Renal cortical epithelial cell (primary cell): ENCODE data around the gene HMGCL. TPM values are rescaled to one million over a fixed set of nuclear protein-coding genes. Genes with fewer than 3 reads are reported as not detected.
A peak's percentile ranks its signal among the peaks of the same experiment; 100 is the strongest.

Experiments
- DNase-seq: peaks from one replicate; pipeline ENCODE4 v3.0.0-alpha.2; 2011; ENCODE audit warnings: low read depth
- total RNA-seq: library from RNA; depleted of rRNA; stranded (reverse); fragments of >200 nt; gene quantifications from 2 replicates; pipeline ENCODE4 v1.2.3, GENCODE V29; 2014

HMGCL gene
- total RNA-seq, 1 donor from 2014 or later = 63.7 TPM

- DNase-seq = no peak
Measured at GRCh38 chr1:23776217-23776616, 49.0 kb downstream of the HMGCL start.

GRCh38 chr1:23774174-23774880, 50.9 kb downstream of the HMGCL start:
- no peak for DNase-seq

GRCh38 chr1:23772854-23773242, 52.4 kb downstream of the HMGCL start:
- DNase-seq = no peak

GRCh38 chr1:23772049-23772853, 53.0 kb downstream of the HMGCL start:
- peak; percentile 74 for DNase-seq

- no peak for DNase-seq
Measured at GRCh38 chr1:23768733-23769132, 56.5 kb downstream of the HMGCL start.

- no peak for DNase-seq
Measured at GRCh38 chr1:23763041-23763577, 62.1 kb downstream of the HMGCL start.

- DNase-seq = no peak
Measured at GRCh38 chr1:23759277-23759676, 66.0 kb downstream of the HMGCL start.

GRCh38 chr1:23757812-23758211, 67.4 kb downstream of the HMGCL start:
- no peak for DNase-seq

GRCh38 chr1:23756676-23757075, 68.6 kb downstream of the HMGCL start:
- DNase-seq = peak; percentile 89

- DNase-seq = no peak
Measured at GRCh38 chr1:23752909-23753308, 72.3 kb downstream of the HMGCL start.

Other genes starting within 250 kb of the HMGCL start
- gene RPL11, start 133.6 kb downstream of the HMGCL start, total RNA-seq = 806 and 852 TPM in 2 replicates
- gene ELOA, start 82.0 kb downstream of the HMGCL start, total RNA-seq = 20.0 and 28.1 TPM in 2 replicates
- 40.5 and 40.8 TPM in 2 replicates for gene PITHD1, start 47.0 kb downstream of the HMGCL start, total RNA-seq
- gene LYPLA2, start 34.3 kb downstream of the HMGCL start, total RNA-seq = 111 and 150 TPM in 2 replicates
- 54.1 and 101 TPM in 2 replicates for gene GALE, start 24.7 kb downstream of the HMGCL start, total RNA-seq
- gene FUCA1, start 42.9 kb upstream of the HMGCL start, total RNA-seq = 153 and 245 TPM in 2 replicates
- not detected in 2 replicates for gene CNR2, start 87.9 kb upstream of the HMGCL start, total RNA-seq
- gene PNRC2, start 134.4 kb upstream of the HMGCL start, total RNA-seq = 212 and 277 TPM in 2 replicates
- 87.5 and 132 TPM in 2 replicates for gene SRSF10, start 154.9 kb upstream of the HMGCL start, total RNA-seq